Esophagus muscularis mucosa (tissue), 4 donors: Measurements from ENCODE around the gene COG4. TPM values are rescaled to one million over a fixed set of nuclear protein-coding genes. Genes with fewer than 3 reads are reported as not detected.
"Not testable (repeated sequence)": the region's sequence is repeated elsewhere in the genome, so short reads cannot be mapped to it uniquely, and the experiment has no call there.

Experiments used
- DNase-seq: peaks from one replicate; pipeline ENCODE4 v3.0.0-alpha.2; 2017; ENCODE audit errors: extremely low spot score
- H3K27ac ChIP-seq, 4 donors: fragments of 200-600 bp; sonication (generic); replicated peaks in 1 of 4; 1 replicate in 3 of 4; 2 replicates in 1 of 4; pipeline ENCODE4 v1.5.1; 2016 to 2019; ENCODE audit warnings: mild to moderate bottlenecking in 1 of 4
- H3K27me3 ChIP-seq, 4 donors: fragments of 200-600 bp; sonication (generic); one replicate each; pipeline versions ENCODE4 v1.5.1 to v1.6.0; 2016 to 2019
- H3K36me3 ChIP-seq, 4 donors: fragments of 200-600 bp; sonication (generic); one replicate each; pipeline ENCODE4 v1.5.1; 2016 to 2019
- H3K4me1 ChIP-seq, 4 donors: fragments of 200-600 bp; sonication (generic); one replicate each; pipeline ENCODE4 v1.5.1; 2016 to 2019
- H3K4me3 ChIP-seq, 4 donors: fragments of 200-600 bp; sonication (generic); 1 replicate in 2 of 4; 2 replicates in 2 of 4; pipeline ENCODE4 v1.5.1; 2016 to 2019; ENCODE audit warnings: mild to moderate bottlenecking in 4 of 4, moderate library complexity in 1 of 4
- H3K9me3 ChIP-seq, 4 donors: fragments of 200-600 bp; sonication (generic); 1 replicate in 3 of 4; 2 replicates in 1 of 4; pipeline ENCODE4 v1.5.1; 2016 to 2019
- EP300 ChIP-seq: sonication (generic); formaldehyde crosslinking; IDR thresholded peaks from one replicate; pipeline ENCODE4 v1.6.1; 2017; ENCODE audit warnings: antibody characterized with exemption
- POLR2A ChIP-seq: fragments of 450-650 bp; IDR thresholded peaks from one replicate; pipeline ENCODE4 v1.6.1; 2017; ENCODE audit warnings: antibody characterized with exemption, moderate library complexity, mild to moderate bottlenecking, low read depth
- POLR2AphosphoS5 ChIP-seq, 2 donors: sonication (generic); formaldehyde crosslinking; IDR thresholded peaks; one replicate each; pipeline ENCODE4 v1.6.1; 2017; ENCODE audit warnings: antibody characterized with exemption in 2 of 2
- WGBS: methylation state at CpG from one replicate; pipeline ENCODE4 v1.1.5; 2018; 5-methylcytosine and 5-hydroxymethylcytosine counted together
- intact Hi-C: fragments of 100-400 bp; cut with DNase I; formaldehyde crosslinking; loops from one replicate; pipeline ENCODE4 v1.15.1; 2023
- total RNA-seq, 4 donors: library from RNA; depleted of rRNA; stranded (reverse); fragments of >200 nt; gene quantifications; one replicate each; pipeline versions ENCODE4 v1.1.0 to v1.2.1, GENCODE V29; 2016
- TF ChIP-seq, protein P1 (sequence below), 3 experiments: fragments of 200-600 bp in 2 of 3; fragments of 450-650 bp in 1 of 3; sonication (generic) in 2 of 3; IDR thresholded peaks; one replicate each; pipeline ENCODE4 v1.5.1; 2017 to 2019; ENCODE audit warnings: antibody characterized with exemption in 3 of 3, mild to moderate bottlenecking in 2 of 3, moderate library complexity in 1 of 3

COG4 gene
- total RNA-seq, 4 donors from 2014 or later: 30.6 to 40.0 (median 35.8) TPM

DNA sequence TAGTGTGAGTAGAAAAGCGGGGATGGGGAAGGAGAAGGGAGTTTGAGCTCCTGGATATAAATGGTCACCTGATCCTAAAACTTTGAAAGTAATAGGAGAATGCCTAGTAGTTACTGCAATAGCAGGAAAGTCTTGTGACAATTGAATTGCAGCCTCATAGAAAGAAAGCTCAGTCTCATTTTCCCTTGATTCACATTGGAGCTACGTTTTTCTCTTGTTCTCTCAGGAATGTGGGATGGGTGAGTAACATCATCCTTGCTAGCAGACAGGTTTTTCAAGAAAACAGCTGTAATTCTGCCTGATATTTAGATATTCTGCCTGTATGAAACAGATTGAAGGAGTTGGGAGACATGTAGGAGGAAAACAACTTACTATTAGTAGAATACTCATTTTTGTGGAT is 25.6 kb upstream of the COG4 start:
- Histone ChIP-seq H3K27ac (no peak overlapping the region), H3K4me3 (no peak overlapping the region), H3K27me3 (no peaks in the 10 kb centered on the region), H3K9me3 (no peaks in the 10 kb centered on the region), H3K4me1 (peaks cover 0 to 5% (median 0%) of the 10 kb centered on the region in 4 donors), H3K36me3 (peaks cover 73 to 100% (median 99%) of the 10 kb centered on the region in 4 donors)
- no peak for TF ChIP-seq POLR2A
- no peak for TF ChIP-seq POLR2AphosphoS5 (IDR thresholded peaks at IDR 0.05)
- TF ChIP-seq, protein P1, sequence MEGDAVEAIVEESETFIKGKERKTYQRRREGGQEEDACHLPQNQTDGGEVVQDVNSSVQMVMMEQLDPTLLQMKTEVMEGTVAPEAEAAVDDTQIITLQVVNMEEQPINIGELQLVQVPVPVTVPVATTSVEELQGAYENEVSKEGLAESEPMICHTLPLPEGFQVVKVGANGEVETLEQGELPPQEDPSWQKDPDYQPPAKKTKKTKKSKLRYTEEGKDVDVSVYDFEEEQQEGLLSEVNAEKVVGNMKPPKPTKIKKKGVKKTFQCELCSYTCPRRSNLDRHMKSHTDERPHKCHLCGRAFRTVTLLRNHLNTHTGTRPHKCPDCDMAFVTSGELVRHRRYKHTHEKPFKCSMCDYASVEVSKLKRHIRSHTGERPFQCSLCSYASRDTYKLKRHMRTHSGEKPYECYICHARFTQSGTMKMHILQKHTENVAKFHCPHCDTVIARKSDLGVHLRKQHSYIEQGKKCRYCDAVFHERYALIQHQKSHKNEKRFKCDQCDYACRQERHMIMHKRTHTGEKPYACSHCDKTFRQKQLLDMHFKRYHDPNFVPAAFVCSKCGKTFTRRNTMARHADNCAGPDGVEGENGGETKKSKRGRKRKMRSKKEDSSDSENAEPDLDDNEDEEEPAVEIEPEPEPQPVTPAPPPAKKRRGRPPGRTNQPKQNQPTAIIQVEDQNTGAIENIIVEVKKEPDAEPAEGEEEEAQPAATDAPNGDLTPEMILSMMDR (IDR thresholded peaks at IDR 0.05): no peak
- no peak for TF ChIP-seq EP300
- 76% methylated on average over 2 of the region's 2 CpGs for WGBS
- intact Hi-C loops: no loop called here
- DNase-seq: no peak

DNA sequence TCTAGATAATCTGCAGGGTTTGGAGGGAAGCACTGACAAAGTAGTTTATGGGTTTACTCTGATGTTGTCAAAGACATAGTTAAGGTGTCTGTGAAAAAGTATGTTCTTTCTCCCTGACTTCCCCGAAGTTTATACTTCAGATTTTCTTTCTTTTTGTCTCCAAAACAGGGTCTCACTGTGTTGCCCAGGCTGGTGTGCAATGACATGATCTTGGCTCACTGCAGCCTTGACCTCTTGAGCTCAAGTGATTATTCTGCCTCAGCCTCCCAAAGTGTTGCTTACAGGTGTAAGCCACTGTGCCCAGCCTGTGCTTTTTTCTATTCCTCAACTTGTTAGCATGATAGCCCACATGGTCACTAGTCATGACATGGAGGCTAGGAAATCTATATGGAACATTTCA is 21.2 kb upstream of the COG4 start:
- Histone ChIP-seq H3K27me3 (no peaks in the 10 kb centered on the region), H3K36me3 (peaks cover 88 to 100% (median 99%) of the 10 kb centered on the region in 4 donors)
- no peak for DNase-seq

DNA sequence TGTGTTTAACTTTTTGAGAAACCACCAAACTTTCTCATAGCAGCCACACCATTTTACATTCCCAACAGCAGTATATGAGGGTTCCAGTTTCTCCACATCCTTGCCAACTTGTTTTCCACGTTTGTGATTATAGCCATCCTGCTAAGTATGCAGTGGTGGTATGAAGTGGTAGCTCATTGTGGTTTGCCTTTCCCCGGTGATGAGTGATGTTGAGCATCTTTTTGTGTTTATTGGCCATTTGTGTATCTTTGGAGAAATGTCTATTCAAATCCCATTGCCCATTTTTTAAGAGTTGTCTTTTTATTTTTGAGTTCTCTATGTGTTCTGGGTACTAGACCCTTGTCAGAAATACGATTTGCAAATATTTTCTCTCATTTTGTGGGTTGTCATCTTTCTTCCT is 17.6 kb upstream of the COG4 start:
- Histone ChIP-seq H3K4me1 (peaks cover 0 to 3% (median 0%) of the 10 kb centered on the region in 4 donors), H3K27ac (no peak overlapping the region), H3K36me3 (peaks cover 86 to 100% (median 100%) of the 10 kb centered on the region in 4 donors), H3K27me3 (no peaks in the 10 kb centered on the region), H3K4me3 (no peak overlapping the region), H3K9me3 (no peaks in the 10 kb centered on the region)
- 53% methylated on average over 3 of the region's 3 CpGs for WGBS
- intact Hi-C loops: no loop called here
- no peak for DNase-seq
- TF ChIP-seq POLR2A (no peak), EP300 (no peak), POLR2AphosphoS5 (IDR thresholded peaks at IDR 0.05) (no peak)
- TF ChIP-seq, protein P1 (IDR thresholded peaks at IDR 0.05): no peak

More for the DNA sequence above, 21.2 kb upstream of the COG4 start:
- 75% methylated on average over 1 of the region's 1 CpG for WGBS
- TF ChIP-seq, protein P1 (IDR thresholded peaks at IDR 0.05): no peak
- TF ChIP-seq EP300 (no peak), POLR2AphosphoS5 (IDR thresholded peaks at IDR 0.05) (no peak), POLR2A (no peak)
- intact Hi-C loops: no loop called here
- H3K4me3 ChIP-seq: no peak overlapping the region
- H3K27ac ChIP-seq: no peak overlapping the region
- peaks cover 0 to 3% (median 0%) of the 10 kb centered on the region in 4 donors for H3K4me1 ChIP-seq
- H3K9me3 ChIP-seq: no peaks in the 10 kb centered on the region

DNA sequence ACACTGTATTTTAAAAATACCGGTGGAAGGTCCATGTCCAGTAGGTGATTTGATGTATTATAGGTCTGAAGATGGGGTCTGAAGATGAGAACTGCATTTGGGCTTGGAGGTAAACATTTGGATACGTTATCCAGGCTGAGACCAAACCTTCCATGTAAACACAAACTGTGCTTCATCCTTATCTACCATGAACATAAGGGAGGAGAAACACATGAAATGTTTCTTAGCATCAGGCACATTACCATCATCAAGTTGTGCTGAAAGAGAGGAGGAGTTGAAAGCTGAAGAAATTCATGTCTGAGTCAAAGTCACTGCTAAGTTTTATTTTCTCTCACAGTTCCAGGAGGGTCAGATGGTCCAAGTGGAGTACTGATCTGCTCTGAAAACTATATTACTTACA is 11.6 kb upstream of the COG4 start:
- no peak overlapping the region for H3K4me3 ChIP-seq
- 78% methylated on average over 2 of the region's 2 CpGs for WGBS
- H3K27me3 ChIP-seq: no peaks in the 10 kb centered on the region
- peaks cover 88 to 100% (median 98%) of the 10 kb centered on the region in 4 donors for H3K36me3 ChIP-seq
- H3K9me3 ChIP-seq: no peaks in the 10 kb centered on the region
- peaks cover 0 to 6% (median 2%) of the 10 kb centered on the region in 4 donors for H3K4me1 ChIP-seq
- TF ChIP-seq EP300: no peak
- TF ChIP-seq, protein P1 (IDR thresholded peaks at IDR 0.05): no peak
- no peak for TF ChIP-seq POLR2AphosphoS5 (IDR thresholded peaks at IDR 0.05)
- DNase-seq: no peak
- H3K27ac ChIP-seq: no peak overlapping the region
- intact Hi-C loops: no loop called here

DNA sequence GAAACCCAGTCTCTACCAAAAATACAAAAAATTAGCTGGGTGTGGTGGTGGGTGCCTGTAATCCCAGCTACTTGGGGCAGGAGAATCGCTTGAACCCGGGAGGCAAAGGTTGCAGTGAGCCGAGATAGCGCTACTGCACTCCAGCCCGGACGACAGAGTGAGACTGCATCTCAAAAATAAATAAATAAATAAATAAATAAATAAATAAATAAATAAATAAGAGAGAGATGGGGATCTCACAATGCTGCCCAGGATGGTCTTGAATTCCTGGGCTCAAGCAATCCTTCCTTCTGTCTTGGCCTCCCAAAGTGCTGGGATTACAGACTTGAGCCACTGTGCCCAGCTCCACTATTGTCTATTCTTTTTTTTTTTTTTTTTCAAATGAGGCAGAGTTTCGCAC is 6.6 kb upstream of the COG4 start:
- H3K36me3 ChIP-seq: peaks cover 64 to 88% (median 80%) of the 10 kb centered on the region in 4 donors
- not testable (repeated sequence) for H3K27ac ChIP-seq, H3K27me3 ChIP-seq, DNase-seq, H3K9me3 ChIP-seq, H3K4me3 ChIP-seq
- intact Hi-C loops: loop anchor here (5.0 kb wide), 1 partner anchor 122 kb away; no protein-coding TSS in a partner anchor
- H3K4me1 ChIP-seq: peaks cover 32 to 55% (median 48%) of the 10 kb centered on the region in 4 donors
- WGBS: 86% methylated on average over 7 of the region's 7 CpGs
